Uterus (tissue), 4 donors: ENCODE measurements around the gene CYP4X1. TPM values are rescaled to one million over a fixed set of nuclear protein-coding genes. Genes with fewer than 3 reads are reported as not detected.

Experiments
- DNase-seq, 2 donors: peaks; one replicate each; pipeline ENCODE4 v3.0.0-alpha.2; 2019 to 2020
- H3K27ac ChIP-seq, 2 donors: fragments of 200-600 bp; sonication (generic); 1 replicate in 1 of 2; 2 replicates in 1 of 2; pipeline ENCODE4 v1.5.1; 2016 to 2018
- H3K27me3 ChIP-seq, 2 donors: fragments of 200-600 bp; sonication (generic); one replicate each; pipeline ENCODE4 v1.5.1; 2018 to 2019; ENCODE audit warnings: control low read depth in 1 of 2
- H3K36me3 ChIP-seq, 2 donors: fragments of 200-600 bp; sonication (generic); one replicate each; pipeline ENCODE4 v1.5.1; 2019; ENCODE audit warnings: control low read depth in 1 of 2
- H3K4me1 ChIP-seq, 2 donors: fragments of 200-600 bp; sonication (generic); one replicate each; pipeline ENCODE4 v1.5.1; 2018 to 2019; ENCODE audit warnings: control low read depth in 1 of 2
- H3K4me3 ChIP-seq, 2 donors: fragments of 200-600 bp; sonication (generic); 1 replicate in 1 of 2; 2 replicates in 1 of 2; pipeline ENCODE4 v1.5.1; 2018 to 2019; ENCODE audit warnings: mild to moderate bottlenecking in 1 of 2
- H3K9me3 ChIP-seq, 2 donors: fragments of 200-600 bp; sonication (generic); one replicate each; pipeline ENCODE4 v1.5.1; 2019; ENCODE audit warnings: control low read depth in 1 of 2
- CTCF ChIP-seq, 4 experiments: fragments of 200-600 bp in 2 of 4; fragments of 450-650 bp in 2 of 4; sonication (generic) in 2 of 4; IDR thresholded peaks; one replicate each; pipeline ENCODE4 v1.5.1; 2016 to 2019; ENCODE audit warnings: antibody characterized with exemption in 4 of 4, mild to moderate bottlenecking in 2 of 4, moderate library complexity in 1 of 4
- POLR2A ChIP-seq, 2 donors: fragments of 450-650 bp; IDR thresholded peaks; one replicate each; pipeline ENCODE4 v1.6.1; 2016; ENCODE audit warnings: antibody characterized with exemption in 2 of 2, mild to moderate bottlenecking in 1 of 2, moderate library complexity in 1 of 2
- intact Hi-C: fragments of 100-400 bp; cut with DNase I; formaldehyde crosslinking; loops from one replicate; pipeline ENCODE4 v1.15.1; 2023; ENCODE audit warnings: low total_unique reads
- total RNA-seq, 4 donors: library from RNA; depleted of rRNA in 3 of 4; stranded (reverse); fragments of >200 nt in 3 of 4; gene quantifications; one replicate each; pipeline versions ENCODE4 v1.1.0 to v1.2.4, GENCODE V29; 2014 to 2023
- donor health status: DM: yes; HTN: yes; CAD: no.

Gene CYP4X1
- total RNA-seq, 4 donors from 2014 or later, result under 0.01 to 4.1 (median 2.1) TPM

GRCh38 chr1:47013293-47013692 lies 10.2 kb upstream of the CYP4X1 start:
- no peaks in the 10 kb centered on the region for H3K27me3 ChIP-seq
- intact Hi-C loops, result no loop called here
- no peak for DNase-seq
- H3K27ac ChIP-seq, result no peak overlapping the region
- no peak overlapping the region for H3K4me3 ChIP-seq
- no peaks in the 10 kb centered on the region for H3K36me3 ChIP-seq
- no peaks in the 10 kb centered on the region for H3K9me3 ChIP-seq
- no peak for TF ChIP-seq POLR2A (IDR thresholded peaks at IDR 0.05)
- TF ChIP-seq CTCF (IDR thresholded peaks at IDR 0.05), result no peak
- H3K4me1 ChIP-seq, result no peaks in the 10 kb centered on the region

- Histone ChIP-seq H3K4me1 (no peaks in the 10 kb centered on the region), H3K9me3 (no peaks in the 10 kb centered on the region), H3K27me3 (no peaks in the 10 kb centered on the region), H3K4me3 (no peak overlapping the region), H3K27ac (no peak overlapping the region), H3K36me3 (no peaks in the 10 kb centered on the region)
- no peak for DNase-seq
- no peak for TF ChIP-seq CTCF (IDR thresholded peaks at IDR 0.05)
- TF ChIP-seq POLR2A (IDR thresholded peaks at IDR 0.05), result no peak
- intact Hi-C loops, result no loop called here
These were observed 2.4 kb upstream of the CYP4X1 start for GRCh38 chr1:47021070-47021469.

- no peaks in the 10 kb centered on the region for H3K4me1 ChIP-seq
- H3K4me3 ChIP-seq, result peak overlapping the region in 1 of 2 donors; percentile 12
- H3K36me3 ChIP-seq, result no peaks in the 10 kb centered on the region
- no peaks in the 10 kb centered on the region for H3K27me3 ChIP-seq
- no peak for DNase-seq
- TF ChIP-seq CTCF (IDR thresholded peaks at IDR 0.05) (no peak), POLR2A (IDR thresholded peaks at IDR 0.05) (no peak)
- H3K9me3 ChIP-seq, result no peaks in the 10 kb centered on the region
- intact Hi-C loops, result no loop called here
- peak overlapping the region in 1 of 2 donors; percentile 52 for H3K27ac ChIP-seq
These were observed 802 bp downstream of the CYP4X1 start for GRCh38 chr1:47024141-47024801.

GRCh38 chr1:47030170-47030805 lies 6.8 kb downstream of the CYP4X1 start:
- Histone ChIP-seq H3K9me3 (no peaks in the 10 kb centered on the region), H3K36me3 (no peaks in the 10 kb centered on the region), H3K27ac (no peak overlapping the region), H3K27me3 (no peaks in the 10 kb centered on the region), H3K4me3 (no peak overlapping the region), H3K4me1 (no peaks in the 10 kb centered on the region)
- intact Hi-C loops, result no loop called here
- TF ChIP-seq POLR2A (IDR thresholded peaks at IDR 0.05), result no peak
- no peak for TF ChIP-seq CTCF (IDR thresholded peaks at IDR 0.05)
- DNase-seq, result no peak

GRCh38 chr1:47031059-47031458 lies 7.6 kb downstream of the CYP4X1 start:
- no peak overlapping the region for H3K4me3 ChIP-seq
- no peak for TF ChIP-seq CTCF (IDR thresholded peaks at IDR 0.05)
- TF ChIP-seq POLR2A (IDR thresholded peaks at IDR 0.05), result no peak
- DNase-seq, result no peak
- intact Hi-C loops, result no loop called here
- no peak overlapping the region for H3K27ac ChIP-seq
- no peaks in the 10 kb centered on the region for H3K36me3 ChIP-seq
- no peaks in the 10 kb centered on the region for H3K4me1 ChIP-seq
- H3K9me3 ChIP-seq, result no peaks in the 10 kb centered on the region
- no peaks in the 10 kb centered on the region for H3K27me3 ChIP-seq
